ENCODE results near the gene EIF2AK3.

GRCh38 chr2:88660622-88661021 is 33.4 kb upstream of the EIF2AK3 start:
- TF ChIP-seq CTCF (conservative IDR thresholded peaks at IDR 0.05; ENCODE audit: low read depth, low read length) (no peak), POLR2A (IDR thresholded peaks at IDR 0.05; ENCODE audit: low read depth, low read length) (no peak), MXI1 (IDR thresholded peaks at IDR 0.05; ENCODE audit: borderline replicate concordance, low read depth, low read length) (no peak), ELK1 (IDR thresholded peaks at IDR 0.05; ENCODE audit: borderline replicate concordance, low read depth, low read length) (no peak), RCOR1 (IDR thresholded peaks at IDR 0.05; ENCODE audit: insufficient replicate concordance, low read length) (no peak), RAD21 (IDR thresholded peaks at IDR 0.05; ENCODE audit: low read length) (no peak), MAFK (IDR thresholded peaks at IDR 0.05; ENCODE audit: low read depth, low read length) (no peak), RFX5 (IDR thresholded peaks at IDR 0.05; ENCODE audit: low read depth, low read length) (no peak), MAZ (IDR thresholded peaks at IDR 0.05; ENCODE audit: borderline replicate concordance, low read depth, low read length) (no peak), NFE2L2 (IDR thresholded peaks at IDR 0.05; ENCODE audit: low read depth, low read length) (no peak), CEBPB (IDR thresholded peaks at IDR 0.05; ENCODE audit: low read depth, low read length) (no peak), CHD1 (IDR thresholded peaks at IDR 0.05; ENCODE audit: low read depth, low read length) (no peak), SMC3 (IDR thresholded peaks at IDR 0.05; ENCODE audit: low read depth, low read length) (no peak), USF2 (IDR thresholded peaks at IDR 0.05; ENCODE audit: low read depth, low read length) (no peak)
